WTC11 (cell line): ENCODE data around the gene ZFX. TPM values are rescaled to one million over a fixed set of nuclear protein-coding genes. Genes with fewer than 3 reads are reported as not detected.

Experiments
- ATAC-seq: fragments of 200-7000 bp; cut with Tn5 transposase; 2 replicates; pipeline ENCODE4 v1.10.0; 2021; ENCODE audit warnings: mild to moderate bottlenecking, moderate library complexity
- CTCF ChIA-PET: fragments of 300-600 bp; sonication (Branson Sonifier 250); formaldehyde crosslinking; loops from one replicate; lab custom pipeline; 2021; ENCODE audit warnings: antibody characterized with exemption; lab: Charles Lee
- POLR2A ChIA-PET: fragments of 350-600 bp; sonication (Branson Sonifier 250); formaldehyde crosslinking; loops from one replicate; lab custom pipeline; 2021; ENCODE audit warnings: antibody characterized with exemption; lab: Charles Lee
- DNase-seq: peaks from one replicate; pipeline ENCODE4 v3.0.0; 2021; ENCODE audit warnings: low spot score
- H3K27ac Mint-ChIP-seq: 2 replicates; pipeline ENCODE4 v1.8.0; 2021; ENCODE audit warnings: mixed read lengths
- H3K27me3 Mint-ChIP-seq: 2 replicates; pipeline ENCODE4 v1.8.0; 2021; ENCODE audit warnings: low read depth, mild to moderate bottlenecking, moderate library complexity, mixed read lengths
- H3K36me3 Mint-ChIP-seq: 2 replicates; pipeline ENCODE4 v1.8.0; 2021; ENCODE audit warnings: mixed read lengths
- H3K4me1 Mint-ChIP-seq: 2 replicates; pipeline ENCODE4 v1.8.0; 2022; ENCODE audit warnings: mixed read lengths
- H3K4me3 Mint-ChIP-seq: 2 replicates; pipeline ENCODE4 v1.8.0; 2021; ENCODE audit warnings: mild to moderate bottlenecking, moderate library complexity, mixed read lengths
- H3K9me3 Mint-ChIP-seq: 2 replicates; pipeline ENCODE4 v1.8.0; 2021; ENCODE audit warnings: mixed read lengths
- CDX4 ChIP-seq: fragments of 250-450 bp; sonication (Bioruptor Pico); IDR thresholded peaks from 2 replicates; pipeline ENCODE4 v1.9.0; 2021; ENCODE audit warnings: moderate library complexity, mild to moderate bottlenecking, inconsistent platforms, borderline replicate concordance
- CREM ChIP-seq: sonication (generic); formaldehyde crosslinking; IDR thresholded peaks from 2 replicates; pipeline ENCODE4 v1.8.1; 2022; ENCODE audit warnings: mild to moderate bottlenecking, missing genetic modification reagents, moderate library complexity
- E2F4 ChIP-seq: sonication (generic); formaldehyde crosslinking; IDR thresholded peaks from 2 replicates; pipeline ENCODE4 v1.8.1; 2022; ENCODE audit warnings: low read depth, mild to moderate bottlenecking, moderate library complexity, missing genetic modification reagents, borderline replicate concordance
- EMX1 ChIP-seq: fragments of 250-450 bp; sonication (Bioruptor Pico); IDR thresholded peaks from 2 replicates; pipeline ENCODE4 v1.8.0; 2021; ENCODE audit warnings: mild to moderate bottlenecking
- GRHL2 ChIP-seq: fragments of 250-450 bp; sonication (Bioruptor Pico); IDR thresholded peaks from 2 replicates; pipeline ENCODE4 v1.8.0; 2022; ENCODE audit warnings: mild to moderate bottlenecking, moderate library complexity; ENCODE audit not compliant: insufficient replicate concordance, severe bottlenecking
- HMGA2 ChIP-seq: fragments of 250-450 bp; sonication (Bioruptor Pico); IDR thresholded peaks from 2 replicates; pipeline ENCODE4 v1.4.0; 2021; ENCODE audit warnings: mild to moderate bottlenecking, moderate library complexity
- JAZF1 ChIP-seq: fragments of 250-450 bp; sonication (Bioruptor Pico); IDR thresholded peaks from 2 replicates; pipeline ENCODE4 v1.9.0; 2021; ENCODE audit warnings: moderate library complexity, mild to moderate bottlenecking, inconsistent platforms
- NFATC4 ChIP-seq: fragments of 250-450 bp; sonication (Bioruptor Pico); IDR thresholded peaks from 2 replicates; pipeline ENCODE4 v1.9.0; 2021; ENCODE audit warnings: mild to moderate bottlenecking
- NFYB ChIP-seq: sonication (generic); formaldehyde crosslinking; conservative IDR thresholded peaks from 2 replicates; pipeline ENCODE4 v1.8.0; 2022; ENCODE audit warnings: low read depth, missing genetic modification reagents
- NR1H2 ChIP-seq: sonication (generic); formaldehyde crosslinking; IDR thresholded peaks from 2 replicates; pipeline ENCODE4 v1.9.0; 2021; ENCODE audit warnings: mild to moderate bottlenecking, moderate library complexity, missing genetic modification reagents
- NR3C1 ChIP-seq: sonication (generic); formaldehyde crosslinking; conservative IDR thresholded peaks from 2 replicates; pipeline ENCODE4 v1.8.1; 2023; ENCODE audit warnings: low read depth, mild to moderate bottlenecking, missing genetic modification reagents
- RORB ChIP-seq: fragments of 250-450 bp; sonication (Bioruptor Pico); IDR thresholded peaks from 2 replicates; pipeline ENCODE4 v1.9.0; 2021; ENCODE audit warnings: mild to moderate bottlenecking
- SMAD3 ChIP-seq: sonication (generic); formaldehyde crosslinking; IDR thresholded peaks from 2 replicates; pipeline ENCODE4 v1.8.0; 2022; ENCODE audit warnings: missing genetic modification reagents, mild to moderate bottlenecking, borderline replicate concordance
- ZNF532 ChIP-seq: fragments of 250-450 bp; sonication (Bioruptor Pico); IDR thresholded peaks from 2 replicates; pipeline ENCODE4 v1.9.0; 2021; ENCODE audit warnings: mild to moderate bottlenecking, borderline replicate concordance
- ZNF671 ChIP-seq: fragments of 250-450 bp; sonication (Bioruptor Pico); IDR thresholded peaks from 2 replicates; pipeline ENCODE4 v1.8.0; 2021; ENCODE audit warnings: mild to moderate bottlenecking
- total RNA-seq: library from RNA; stranded (reverse); gene quantifications from 3 replicates; pipeline ENCODE4 v1.2.3, GENCODE V29; 2021
- TF ChIP-seq, protein P1 (sequence below): fragments of 250-450 bp; sonication (Bioruptor Pico); IDR thresholded peaks from 2 replicates; pipeline ENCODE4 v1.9.0; 2021; ENCODE audit warnings: mild to moderate bottlenecking
- TF ChIP-seq, protein P2 (sequence below): sonication (generic); formaldehyde crosslinking; IDR thresholded peaks from 2 replicates; pipeline ENCODE4 v1.8.0; 2022; ENCODE audit warnings: mild to moderate bottlenecking, missing genetic modification reagents
- TF ChIP-seq, protein P3 (sequence below): sonication (generic); formaldehyde crosslinking; IDR thresholded peaks from 2 replicates; pipeline ENCODE4 v1.8.1; 2023; ENCODE audit warnings: mild to moderate bottlenecking, moderate library complexity, missing genetic modification reagents
- TF ChIP-seq, protein P4 (sequence below): fragments of 200-600 bp; IDR thresholded peaks from 2 replicates; pipeline ENCODE4 v1.8.0; 2022; ENCODE audit warnings: antibody characterized with exemption

Gene ZFX
- total RNA-seq, 1 experiment from 2014 or later = 19.3 TPM

DNA sequence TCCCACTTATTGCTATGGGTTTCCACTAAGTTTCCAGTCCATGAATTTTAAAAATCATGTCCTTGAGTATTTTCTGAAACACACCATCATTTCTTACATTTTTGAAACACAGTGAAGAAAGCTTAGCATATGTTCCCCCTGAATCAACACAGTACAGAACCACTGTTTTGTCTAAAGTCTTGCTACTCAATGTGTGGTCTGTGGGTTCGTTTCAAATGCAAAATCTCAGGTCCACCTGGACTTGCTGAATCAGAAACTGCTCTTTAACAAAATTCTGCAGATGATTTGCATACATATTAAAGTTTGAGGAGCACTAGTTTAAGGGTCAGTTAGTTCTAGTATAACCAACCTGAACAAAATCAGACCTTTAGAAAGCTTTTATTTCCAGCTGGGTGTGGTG lies 103.9 kb downstream of the ZFX start:
- H3K36me3 Mint-ChIP-seq = no peaks in the 10 kb centered on the region
- H3K4me1 Mint-ChIP-seq = no peaks in the 10 kb centered on the region
- H3K9me3 Mint-ChIP-seq = no peaks in the 10 kb centered on the region
- ChIA-PET CTCF (interaction anchor here (1.0 kb wide), 1 partner anchor 172 kb away, joined by 6 read pairs; no protein-coding TSS in a partner anchor), POLR2A (no interaction called here)
- H3K27me3 Mint-ChIP-seq = no peaks in the 10 kb centered on the region
- DNase-seq = no peak
- no peak for TF ChIP-seq EMX1 (CRISPR knock-in tag)
- TF ChIP-seq, protein P1, sequence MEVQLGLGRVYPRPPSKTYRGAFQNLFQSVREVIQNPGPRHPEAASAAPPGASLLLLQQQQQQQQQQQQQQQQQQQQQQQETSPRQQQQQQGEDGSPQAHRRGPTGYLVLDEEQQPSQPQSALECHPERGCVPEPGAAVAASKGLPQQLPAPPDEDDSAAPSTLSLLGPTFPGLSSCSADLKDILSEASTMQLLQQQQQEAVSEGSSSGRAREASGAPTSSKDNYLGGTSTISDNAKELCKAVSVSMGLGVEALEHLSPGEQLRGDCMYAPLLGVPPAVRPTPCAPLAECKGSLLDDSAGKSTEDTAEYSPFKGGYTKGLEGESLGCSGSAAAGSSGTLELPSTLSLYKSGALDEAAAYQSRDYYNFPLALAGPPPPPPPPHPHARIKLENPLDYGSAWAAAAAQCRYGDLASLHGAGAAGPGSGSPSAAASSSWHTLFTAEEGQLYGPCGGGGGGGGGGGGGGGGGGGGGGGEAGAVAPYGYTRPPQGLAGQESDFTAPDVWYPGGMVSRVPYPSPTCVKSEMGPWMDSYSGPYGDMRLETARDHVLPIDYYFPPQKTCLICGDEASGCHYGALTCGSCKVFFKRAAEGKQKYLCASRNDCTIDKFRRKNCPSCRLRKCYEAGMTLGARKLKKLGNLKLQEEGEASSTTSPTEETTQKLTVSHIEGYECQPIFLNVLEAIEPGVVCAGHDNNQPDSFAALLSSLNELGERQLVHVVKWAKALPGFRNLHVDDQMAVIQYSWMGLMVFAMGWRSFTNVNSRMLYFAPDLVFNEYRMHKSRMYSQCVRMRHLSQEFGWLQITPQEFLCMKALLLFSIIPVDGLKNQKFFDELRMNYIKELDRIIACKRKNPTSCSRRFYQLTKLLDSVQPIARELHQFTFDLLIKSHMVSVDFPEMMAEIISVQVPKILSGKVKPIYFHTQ = no peak
- no peak for TF ChIP-seq E2F4 (CRISPR knock-in tag)
- TF ChIP-seq, protein P2, sequence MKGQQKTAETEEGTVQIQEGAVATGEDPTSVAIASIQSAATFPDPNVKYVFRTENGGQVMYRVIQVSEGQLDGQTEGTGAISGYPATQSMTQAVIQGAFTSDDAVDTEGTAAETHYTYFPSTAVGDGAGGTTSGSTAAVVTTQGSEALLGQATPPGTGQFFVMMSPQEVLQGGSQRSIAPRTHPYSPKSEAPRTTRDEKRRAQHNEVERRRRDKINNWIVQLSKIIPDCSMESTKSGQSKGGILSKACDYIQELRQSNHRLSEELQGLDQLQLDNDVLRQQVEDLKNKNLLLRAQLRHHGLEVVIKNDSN (CRISPR knock-in tag) = no peak
- TF ChIP-seq HMGA2 (CRISPR knock-in tag) = no peak
- no peak for TF ChIP-seq ZNF532
- TF ChIP-seq, protein P3, sequence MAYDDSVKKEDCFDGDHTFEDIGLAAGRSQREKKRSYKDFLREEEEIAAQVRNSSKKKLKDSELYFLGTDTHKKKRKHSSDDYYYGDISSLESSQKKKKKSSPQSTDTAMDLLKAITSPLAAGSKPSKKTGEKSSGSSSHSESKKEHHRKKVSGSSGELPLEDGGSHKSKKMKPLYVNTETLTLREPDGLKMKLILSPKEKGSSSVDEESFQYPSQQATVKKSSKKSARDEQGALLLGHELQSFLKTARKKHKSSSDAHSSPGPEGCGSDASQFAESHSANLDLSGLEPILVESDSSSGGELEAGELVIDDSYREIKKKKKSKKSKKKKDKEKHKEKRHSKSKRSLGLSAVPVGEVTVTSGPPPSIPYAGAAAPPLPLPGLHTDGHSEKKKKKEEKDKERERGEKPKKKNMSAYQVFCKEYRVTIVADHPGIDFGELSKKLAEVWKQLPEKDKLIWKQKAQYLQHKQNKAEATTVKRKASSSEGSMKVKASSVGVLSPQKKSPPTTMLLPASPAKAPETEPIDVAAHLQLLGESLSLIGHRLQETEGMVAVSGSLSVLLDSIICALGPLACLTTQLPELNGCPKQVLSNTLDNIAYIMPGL (CRISPR knock-in tag) = no peak
- TF ChIP-seq NR1H2 = no peak
- no peak for TF ChIP-seq RORB (CRISPR knock-in tag)
- TF ChIP-seq CREM (CRISPR knock-in tag) = no peak
- TF ChIP-seq, all 79 proteins: peak for 0
- Mint-ChIP-seq H3K4me3 (no peak overlapping the region), H3K27ac (no peak overlapping the region)
- no peak for ATAC-seq

- ChIA-PET POLR2A (no interaction called here), CTCF (no interaction called here)
- TF ChIP-seq NR1H2 (no peak), GRHL2 (CRISPR knock-in tag) (no peak), SMAD3 (no peak), NR3C1 (CRISPR knock-in tag) (no peak), ZNF671 (no peak), NFATC4 (CRISPR knock-in tag) (no peak), NFYB (CRISPR knock-in tag) (no peak), CDX4 (CRISPR knock-in tag) (no peak), JAZF1 (CRISPR knock-in tag) (no peak), EMX1 (CRISPR knock-in tag) (no peak)
- TF ChIP-seq, protein P4, sequence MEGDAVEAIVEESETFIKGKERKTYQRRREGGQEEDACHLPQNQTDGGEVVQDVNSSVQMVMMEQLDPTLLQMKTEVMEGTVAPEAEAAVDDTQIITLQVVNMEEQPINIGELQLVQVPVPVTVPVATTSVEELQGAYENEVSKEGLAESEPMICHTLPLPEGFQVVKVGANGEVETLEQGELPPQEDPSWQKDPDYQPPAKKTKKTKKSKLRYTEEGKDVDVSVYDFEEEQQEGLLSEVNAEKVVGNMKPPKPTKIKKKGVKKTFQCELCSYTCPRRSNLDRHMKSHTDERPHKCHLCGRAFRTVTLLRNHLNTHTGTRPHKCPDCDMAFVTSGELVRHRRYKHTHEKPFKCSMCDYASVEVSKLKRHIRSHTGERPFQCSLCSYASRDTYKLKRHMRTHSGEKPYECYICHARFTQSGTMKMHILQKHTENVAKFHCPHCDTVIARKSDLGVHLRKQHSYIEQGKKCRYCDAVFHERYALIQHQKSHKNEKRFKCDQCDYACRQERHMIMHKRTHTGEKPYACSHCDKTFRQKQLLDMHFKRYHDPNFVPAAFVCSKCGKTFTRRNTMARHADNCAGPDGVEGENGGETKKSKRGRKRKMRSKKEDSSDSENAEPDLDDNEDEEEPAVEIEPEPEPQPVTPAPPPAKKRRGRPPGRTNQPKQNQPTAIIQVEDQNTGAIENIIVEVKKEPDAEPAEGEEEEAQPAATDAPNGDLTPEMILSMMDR = no peak
- no peaks in the 10 kb centered on the region for H3K9me3 Mint-ChIP-seq
- no peak overlapping the region for H3K27ac Mint-ChIP-seq
- DNase-seq (no peak), ATAC-seq (no peak)
- peaks cover 3% of the 10 kb centered on the region for H3K36me3 Mint-ChIP-seq
- H3K4me1 Mint-ChIP-seq = peaks cover 6% of the 10 kb centered on the region
- H3K4me3 Mint-ChIP-seq = no peak overlapping the region
- no peaks in the 10 kb centered on the region for H3K27me3 Mint-ChIP-seq
Measured at GRCh38 chrX:24257011-24257410, 107.5 kb downstream of the ZFX start.
